Measurements from ENCODE around the gene DTWD2.

- TF ChIP-seq CTCF (IDR thresholded peaks at IDR 0.05) (no peak), POLR2A (IDR thresholded peaks at IDR 0.05) (no peak)
Measured at GRCh38 chr5:119009131-119009530, 20.8 kb upstream of the DTWD2 start.
